ENCODE measurements around the gene BTF3L4. TPM values are rescaled to one million over a fixed set of nuclear protein-coding genes. Genes with fewer than 3 reads are reported as not detected.

BTF3L4 gene
- total RNA-seq, 1 donor from 2014 or later: 47.1 TPM

DNA sequence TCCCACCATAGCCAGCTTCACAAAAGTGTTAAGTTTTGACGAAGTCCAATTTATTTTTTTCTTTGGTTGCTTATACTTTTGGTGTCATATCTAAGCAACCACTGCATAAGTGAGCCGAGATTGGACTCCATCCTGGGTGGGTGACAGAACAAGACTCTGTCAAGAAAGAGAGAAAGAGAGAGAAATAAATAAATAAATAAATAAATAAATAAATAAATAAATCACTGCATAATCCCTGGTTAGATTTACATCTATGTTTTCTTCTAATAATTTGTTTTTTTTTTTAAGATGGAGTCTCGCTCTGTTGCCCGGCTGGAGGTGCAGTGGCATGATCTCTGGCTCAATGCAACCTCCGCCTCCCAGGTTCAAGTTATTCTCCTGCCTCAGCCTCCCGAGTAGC is 67.5 kb downstream of the BTF3L4 start:
- TF ChIP-seq, protein P1, sequence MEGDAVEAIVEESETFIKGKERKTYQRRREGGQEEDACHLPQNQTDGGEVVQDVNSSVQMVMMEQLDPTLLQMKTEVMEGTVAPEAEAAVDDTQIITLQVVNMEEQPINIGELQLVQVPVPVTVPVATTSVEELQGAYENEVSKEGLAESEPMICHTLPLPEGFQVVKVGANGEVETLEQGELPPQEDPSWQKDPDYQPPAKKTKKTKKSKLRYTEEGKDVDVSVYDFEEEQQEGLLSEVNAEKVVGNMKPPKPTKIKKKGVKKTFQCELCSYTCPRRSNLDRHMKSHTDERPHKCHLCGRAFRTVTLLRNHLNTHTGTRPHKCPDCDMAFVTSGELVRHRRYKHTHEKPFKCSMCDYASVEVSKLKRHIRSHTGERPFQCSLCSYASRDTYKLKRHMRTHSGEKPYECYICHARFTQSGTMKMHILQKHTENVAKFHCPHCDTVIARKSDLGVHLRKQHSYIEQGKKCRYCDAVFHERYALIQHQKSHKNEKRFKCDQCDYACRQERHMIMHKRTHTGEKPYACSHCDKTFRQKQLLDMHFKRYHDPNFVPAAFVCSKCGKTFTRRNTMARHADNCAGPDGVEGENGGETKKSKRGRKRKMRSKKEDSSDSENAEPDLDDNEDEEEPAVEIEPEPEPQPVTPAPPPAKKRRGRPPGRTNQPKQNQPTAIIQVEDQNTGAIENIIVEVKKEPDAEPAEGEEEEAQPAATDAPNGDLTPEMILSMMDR (IDR thresholded peaks at IDR 0.05; ENCODE audit: insufficient read depth, low read depth, low read length): no peak
- TF ChIP-seq EZH2 (IDR thresholded peaks at IDR 0.05; ENCODE audit: insufficient read depth, low read length): no peak
- Histone ChIP-seq H3K4me3 (ENCODE audit: insufficient read depth, low read depth, low read length) (no peak overlapping the region), H2AFZ (ENCODE audit: low read depth, low read length) (no peak overlapping the region), H3K27me3 (ENCODE audit: insufficient read depth, low read length) (peaks cover 7% of the 10 kb centered on the region), H3K27ac (ENCODE audit: low read depth, low read length) (no peak overlapping the region), H3K4me1 (ENCODE audit: insufficient read depth, low read length) (no peaks in the 10 kb centered on the region), H4K20me1 (ENCODE audit: insufficient read depth, low read length) (no peaks in the 10 kb centered on the region), H3K36me3 (ENCODE audit: insufficient read depth, low read length) (no peaks in the 10 kb centered on the region), H3K79me2 (ENCODE audit: insufficient read depth, low read length) (no peaks in the 10 kb centered on the region), H3K4me2 (ENCODE audit: low read length) (no peak overlapping the region), H3K9me3 (ENCODE audit: insufficient read depth, low read depth, low read length) (no peaks in the 10 kb centered on the region), H3K9ac (ENCODE audit: low read length) (no peak overlapping the region)
- Mint-ChIP-seq H3K27me3 (ENCODE audit: low read depth, unreplicated experiment) (peaks cover 15% of the 10 kb centered on the region), H3K36me3 (ENCODE audit: low read depth, unreplicated experiment) (no peaks in the 10 kb centered on the region), H3K9me3 (ENCODE audit: unreplicated experiment) (no peaks in the 10 kb centered on the region), H3K4me3 (ENCODE audit: unreplicated experiment) (no peak overlapping the region), H3K27ac (ENCODE audit: unreplicated experiment) (no peak overlapping the region), H3K4me1 (ENCODE audit: low read depth, unreplicated experiment) (no peaks in the 10 kb centered on the region)
- no peak for FAIRE-seq
- DNase-seq (ENCODE audit: low read depth): no peak

GRCh38 chr1:52125736-52126359 is 69.8 kb downstream of the BTF3L4 start:
- H3K4me1 ChIP-seq (ENCODE audit: insufficient read depth, low read length): no peaks in the 10 kb centered on the region
- TF ChIP-seq, protein P1 (IDR thresholded peaks at IDR 0.05; ENCODE audit: insufficient read depth, low read depth, low read length): no peak
- TF ChIP-seq EZH2 (IDR thresholded peaks at IDR 0.05; ENCODE audit: insufficient read depth, low read length): no peak
- DNase-seq (ENCODE audit: low read depth): no peak
- peaks cover 4% of the 10 kb centered on the region for H3K27me3 ChIP-seq (ENCODE audit: insufficient read depth, low read length)
- H3K4me3 Mint-ChIP-seq (ENCODE audit: unreplicated experiment): no peak overlapping the region
- no peaks in the 10 kb centered on the region for H3K36me3 ChIP-seq (ENCODE audit: insufficient read depth, low read length)
- no peak overlapping the region for H3K27ac Mint-ChIP-seq (ENCODE audit: unreplicated experiment)
- no peaks in the 10 kb centered on the region for H3K4me1 Mint-ChIP-seq (ENCODE audit: low read depth, unreplicated experiment)
- no peak overlapping the region for H3K27ac ChIP-seq (ENCODE audit: low read depth, low read length)
- peaks cover 9% of the 10 kb centered on the region for H3K27me3 Mint-ChIP-seq (ENCODE audit: low read depth, unreplicated experiment)
- H3K4me2 ChIP-seq (ENCODE audit: low read length): no peak overlapping the region
- H3K9me3 ChIP-seq (ENCODE audit: insufficient read depth, low read depth, low read length): no peaks in the 10 kb centered on the region
- H3K9ac ChIP-seq (ENCODE audit: low read length): no peak overlapping the region
- H3K4me3 ChIP-seq (ENCODE audit: insufficient read depth, low read depth, low read length): no peak overlapping the region
- H4K20me1 ChIP-seq (ENCODE audit: insufficient read depth, low read length): no peaks in the 10 kb centered on the region
- FAIRE-seq: no peak
- no peak overlapping the region for H2AFZ ChIP-seq (ENCODE audit: low read depth, low read length)
- H3K9me3 Mint-ChIP-seq (ENCODE audit: unreplicated experiment): peaks cover 2% of the 10 kb centered on the region
- no peaks in the 10 kb centered on the region for H3K36me3 Mint-ChIP-seq (ENCODE audit: low read depth, unreplicated experiment)
- H3K79me2 ChIP-seq (ENCODE audit: insufficient read depth, low read length): no peaks in the 10 kb centered on the region

Data from astrocyte (in vitro differentiated cells and primary cell).